Measurements from ENCODE around the gene RSPH1. TPM values are rescaled to one million over a fixed set of nuclear protein-coding genes. Genes with fewer than 3 reads are reported as not detected.

RSPH1 gene
- total and polyA plus RNA-seq, 2 of the 8 experiments (the other 6 are each of a cell fraction or from before 2014, with no cell fraction given), result 0.24 TPM; not detected in 1

- peak overlapping the region; percentile 53 for H4K5ac ChIP-seq (ENCODE audit: insufficient read length, low read depth, low read length)
- 35% methylated on average over 17 of the region's 17 CpGs; no CpG with 5 or more reads in 1 of the 2 experiments for WGBS, 2 experiments (ENCODE audit: extremely low coverage in 1 of 2, insufficient coverage in 1 of 2, insufficient read length in 1 of 2, insufficient replicate concordance in 2 of 2, low coverage in 1 of 2, low lambda C conversion rate in 2 of 2, missing lambda C conversion rate in 1 of 2)
- no peaks in the 10 kb centered on the region for H4K20me1 ChIP-seq (replicated peaks in 1 of 2; ENCODE audit: control insufficient read depth in 1 of 2, insufficient read depth in 2 of 2, low read length in 2 of 2)
- 0 out of 4 replicates have a peak, but pooled peaks cover 0 to 8% of the 10 kb centered on the region in 2 experiments for H3K79me2 ChIP-seq (ENCODE audit: control insufficient read depth in 1 of 2, insufficient read depth in 2 of 2, low read length in 2 of 2)
- H4K8ac ChIP-seq (ENCODE audit: extremely low read depth, insufficient read depth, low read length), result no peak overlapping the region
- H2AFZ ChIP-seq (ENCODE audit: low read length), result no peak overlapping the region
- FAIRE-seq (peak; percentile 24), DNase-seq (ENCODE audit: low read depth in 1 of 2, low spot score in 2 of 2) (no peak)
- peak overlapping the region; percentile 61; the same call in 1 of the 2 replicates for H2BK12ac ChIP-seq (ENCODE audit: low read depth, low read length)
- H3K4ac ChIP-seq (replicated peaks; ENCODE audit: insufficient read length, low read depth, low read length), result no peak overlapping the region
- H3K9me3 ChIP-seq (ENCODE audit: insufficient read depth in 2 of 2, low read depth in 1 of 2, low read length in 1 of 2), result no peaks in the 10 kb centered on the region
- peaks cover 2% of the 10 kb centered on the region; the same call in 1 of the 2 replicates for H3K79me1 ChIP-seq (ENCODE audit: low read depth, low read length)
- H3K9ac ChIP-seq (replicated peaks in 1 of 4; ENCODE audit: extremely low read depth in 1 of 4, low read depth in 3 of 4, low read length in 3 of 4), result no peak overlapping the region
- no peak overlapping the region; the same call in 1 of the 2 replicates for H2AK5ac ChIP-seq (ENCODE audit: low read depth, low read length)
- no peaks in the 10 kb centered on the region for H3K23me2 ChIP-seq (ENCODE audit: low read depth, low read length)
- H3K56ac ChIP-seq (replicated peaks; ENCODE audit: insufficient read length, low read depth, low read length), result no peak overlapping the region
- peak overlapping the region; percentile 81; the same call in 1 of the 2 replicates for H3K18ac ChIP-seq (ENCODE audit: extremely low read depth, low read length)
- H3K23ac ChIP-seq (ENCODE audit: insufficient read length), result no peak overlapping the region
- H3K14ac ChIP-seq (ENCODE audit: insufficient read length), result no peak overlapping the region
- H2BK5ac ChIP-seq (ENCODE audit: low read depth, low read length), result peak overlapping the region; percentile 44; the same call in 1 of the 2 replicates
- H2BK120ac ChIP-seq (replicated peaks; ENCODE audit: low read depth, low read length), result no peak overlapping the region
- TF ChIP-seq TBP (IDR thresholded peaks at IDR 0.05; ENCODE audit: low read depth, low read length) (no peak), USF2 (IDR thresholded peaks at IDR 0.05; ENCODE audit: low read length) (peak; percentile 66), ATF3 (IDR thresholded peaks at IDR 0.05; ENCODE audit: insufficient read depth, low read depth, low read length) (0 out of 2 replicates have a peak, but pooled peaks have one; percentile 25), KDM1A (IDR thresholded peaks at IDR 0.05; ENCODE audit: borderline replicate concordance, low read length) (no peak)
- ChIA-PET POLR2A (ENCODE audit: partially characterized antibody) (interaction anchor here (1.0 to 3.3 kb wide), 2 partner anchors 11 to 28 kb away, joined by 4 to 19 read pairs; partner anchors contain the start of genes RSPH1 and SLC37A1), CTCF (ENCODE audit: partially characterized antibody) (interaction anchor here (0.7 to 2.0 kb wide), 6 partner anchors 11 to 57 kb away, joined by 3 to 8 read pairs (median 4); no protein-coding TSS in a partner anchor)
- H3K4me2 ChIP-seq (ENCODE audit: insufficient read depth in 1 of 2, low read depth in 2 of 2, low read length in 2 of 2), result peak overlapping the region; percentile 62 to 83
- H4K91ac ChIP-seq (replicated peaks; ENCODE audit: insufficient read length, low read length), result no peak overlapping the region
- 0 out of 2 replicates have a peak overlapping the region, but pooled peaks have one; percentile 3 for H3K27ac ChIP-seq (ENCODE audit: low read depth, low read length)
- peaks cover 0 to 29% (median 8%) of the 10 kb centered on the region in 4 experiments; a peak in 7 of 8 replicates for H3K36me3 ChIP-seq (ENCODE audit: control insufficient read depth in 2 of 4, insufficient read depth in 4 of 4, low read length in 3 of 4)
- no peak overlapping the region for H2BK15ac ChIP-seq (ENCODE audit: low read length)
- H2BK20ac ChIP-seq (ENCODE audit: low read length), result peak overlapping the region; percentile 86
- H3K4me1 ChIP-seq (replicated peaks in 1 of 4; ENCODE audit: control insufficient read depth in 3 of 4, insufficient read depth in 4 of 4, low read length in 3 of 4), result peaks cover 8 to 18% (median 14%) of the 10 kb centered on the region in 4 experiments
- no peaks in the 10 kb centered on the region for H3K27me3 ChIP-seq (replicated peaks in 1 of 4; ENCODE audit: control insufficient read depth in 3 of 4, extremely low read depth in 1 of 4, insufficient read depth in 3 of 4, low read length in 3 of 4)
- H3K4me3 ChIP-seq (ENCODE audit: extremely low read depth in 1 of 4, insufficient read depth in 2 of 4, low read depth in 3 of 4, low read length in 4 of 4), result peak overlapping the region; percentile 24 to 51 (median 31); a peak in 6 of 8 replicates
Observed at GRCh38 chr21:42524341-42525028, 28.5 kb upstream of the RSPH1 start.

Data from H1 (cell line).